Chondrocyte (in vitro differentiated cells): ENCODE measurements around the gene ALX4. TPM values are rescaled to one million over a fixed set of nuclear protein-coding genes. Genes with fewer than 3 reads are reported as not detected.

Source experiments
- DNase-seq: peaks from one replicate; pipeline ENCODE4 v3.0.0; 2021; ENCODE audit warnings: mixed read lengths, low spot score
- H3K27ac Mint-ChIP-seq: one replicate; pipeline ENCODE4 v1.8.0; 2021; ENCODE audit warnings: mild to moderate bottlenecking, moderate library complexity, mixed read lengths; ENCODE audit not compliant: unreplicated experiment
- H3K27me3 Mint-ChIP-seq: 2 replicates; pipeline ENCODE4 v1.8.0; 2021; ENCODE audit warnings: low read depth, mixed read lengths
- H3K36me3 Mint-ChIP-seq: 2 replicates; pipeline ENCODE4 v1.8.0; 2021; ENCODE audit warnings: low read depth, mixed read lengths
- H3K4me1 Mint-ChIP-seq: 2 replicates; pipeline ENCODE4 v1.8.0; 2021; ENCODE audit warnings: low read depth, mild to moderate bottlenecking, mixed read lengths
- H3K4me3 Mint-ChIP-seq: one replicate; pipeline ENCODE4 v1.8.0; 2021; ENCODE audit warnings: mild to moderate bottlenecking, moderate library complexity, mixed read lengths; ENCODE audit not compliant: unreplicated experiment
- H3K9me3 Mint-ChIP-seq: 2 replicates; pipeline ENCODE4 v1.8.0; 2021; ENCODE audit warnings: low read depth, mixed read lengths
- total RNA-seq: library from RNA; stranded (reverse); gene quantifications from 3 replicates; pipeline ENCODE4 v1.2.1, GENCODE V29; 2021
- TF ChIP-seq, protein P1 (sequence below): fragments of 200-600 bp; sonication (generic); IDR thresholded peaks from 2 replicates; pipeline ENCODE4 v1.5.0; 2021; ENCODE audit warnings: antibody characterized with exemption, mild to moderate bottlenecking, moderate library complexity

The ALX4 gene
- total RNA-seq, 1 donor from 2014 or later = not detected

DNA sequence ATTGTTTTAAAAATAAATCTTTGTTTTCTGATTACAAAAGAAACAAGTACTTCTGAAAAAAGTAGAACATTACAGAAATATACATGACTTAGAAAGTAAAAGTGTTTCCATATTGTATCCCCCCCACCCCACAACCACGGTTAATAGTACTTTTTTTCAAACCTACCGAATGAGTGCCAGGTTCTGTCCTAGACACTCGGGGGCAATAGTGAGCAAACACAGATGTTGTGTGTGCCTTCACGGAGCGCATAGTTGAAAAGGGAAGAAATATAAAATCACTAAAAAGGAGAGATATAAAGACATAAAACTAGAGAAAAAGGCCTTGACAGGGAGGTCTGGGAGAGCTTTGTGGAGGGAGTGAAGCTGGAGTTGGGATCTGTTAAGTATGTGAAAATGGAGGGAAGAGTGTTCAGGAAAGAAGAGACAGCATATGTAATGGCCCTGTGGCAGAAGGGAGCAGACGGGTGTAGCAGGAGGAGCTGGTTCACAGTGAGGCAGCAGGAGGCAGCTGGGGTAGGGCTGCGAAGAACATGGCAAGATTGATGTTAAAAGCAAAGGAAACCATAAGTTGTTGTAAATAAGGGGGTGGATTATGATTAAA is 42.1 kb upstream of the ALX4 start:
- Mint-ChIP-seq H3K4me1 (no peaks in the 10 kb centered on the region), H3K9me3 (no peaks in the 10 kb centered on the region), H3K27me3 (peaks cover 20% of the 10 kb centered on the region), H3K36me3 (no peaks in the 10 kb centered on the region), H3K27ac (no peak overlapping the region), H3K4me3 (no peak overlapping the region)
- TF ChIP-seq, protein P1, sequence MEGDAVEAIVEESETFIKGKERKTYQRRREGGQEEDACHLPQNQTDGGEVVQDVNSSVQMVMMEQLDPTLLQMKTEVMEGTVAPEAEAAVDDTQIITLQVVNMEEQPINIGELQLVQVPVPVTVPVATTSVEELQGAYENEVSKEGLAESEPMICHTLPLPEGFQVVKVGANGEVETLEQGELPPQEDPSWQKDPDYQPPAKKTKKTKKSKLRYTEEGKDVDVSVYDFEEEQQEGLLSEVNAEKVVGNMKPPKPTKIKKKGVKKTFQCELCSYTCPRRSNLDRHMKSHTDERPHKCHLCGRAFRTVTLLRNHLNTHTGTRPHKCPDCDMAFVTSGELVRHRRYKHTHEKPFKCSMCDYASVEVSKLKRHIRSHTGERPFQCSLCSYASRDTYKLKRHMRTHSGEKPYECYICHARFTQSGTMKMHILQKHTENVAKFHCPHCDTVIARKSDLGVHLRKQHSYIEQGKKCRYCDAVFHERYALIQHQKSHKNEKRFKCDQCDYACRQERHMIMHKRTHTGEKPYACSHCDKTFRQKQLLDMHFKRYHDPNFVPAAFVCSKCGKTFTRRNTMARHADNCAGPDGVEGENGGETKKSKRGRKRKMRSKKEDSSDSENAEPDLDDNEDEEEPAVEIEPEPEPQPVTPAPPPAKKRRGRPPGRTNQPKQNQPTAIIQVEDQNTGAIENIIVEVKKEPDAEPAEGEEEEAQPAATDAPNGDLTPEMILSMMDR = peak; percentile 47
- no peak for DNase-seq

DNA sequence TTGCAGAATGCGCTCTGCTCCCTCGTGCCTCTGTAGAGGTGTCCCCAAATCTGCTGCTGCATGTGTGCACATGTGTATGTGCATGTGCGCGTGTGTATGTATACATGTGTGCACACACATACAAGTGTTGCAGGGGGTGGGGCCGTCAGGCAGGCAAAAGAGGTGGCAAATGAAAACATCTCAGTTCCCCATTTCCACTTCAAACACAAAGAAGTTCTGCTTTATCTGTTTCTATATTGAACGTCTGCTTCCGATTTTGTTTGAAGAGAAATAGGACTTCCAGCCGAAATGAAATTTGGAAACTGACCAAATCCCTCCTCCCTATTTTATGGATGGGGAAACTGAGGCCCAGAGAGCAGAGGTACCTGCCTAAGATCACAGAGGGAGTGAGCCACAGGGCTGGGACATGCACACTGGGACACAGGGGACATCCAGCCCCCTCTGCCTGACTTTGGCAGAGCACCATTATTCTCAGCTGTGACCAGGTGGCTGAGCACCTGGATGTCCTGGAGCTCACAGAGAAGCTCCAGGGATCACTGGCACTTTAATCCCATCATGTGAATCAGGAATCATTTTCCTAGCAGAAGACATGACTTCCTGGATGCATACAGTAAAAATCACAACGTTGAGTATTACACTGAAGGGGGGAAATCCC is 41.2 kb upstream of the ALX4 start:
- Mint-ChIP-seq H3K27ac (no peak overlapping the region), H3K27me3 (peaks cover 27% of the 10 kb centered on the region), H3K36me3 (no peaks in the 10 kb centered on the region), H3K4me1 (no peaks in the 10 kb centered on the region), H3K4me3 (no peak overlapping the region), H3K9me3 (no peaks in the 10 kb centered on the region)
- no peak for DNase-seq
- TF ChIP-seq, protein P1 = no peak

DNA sequence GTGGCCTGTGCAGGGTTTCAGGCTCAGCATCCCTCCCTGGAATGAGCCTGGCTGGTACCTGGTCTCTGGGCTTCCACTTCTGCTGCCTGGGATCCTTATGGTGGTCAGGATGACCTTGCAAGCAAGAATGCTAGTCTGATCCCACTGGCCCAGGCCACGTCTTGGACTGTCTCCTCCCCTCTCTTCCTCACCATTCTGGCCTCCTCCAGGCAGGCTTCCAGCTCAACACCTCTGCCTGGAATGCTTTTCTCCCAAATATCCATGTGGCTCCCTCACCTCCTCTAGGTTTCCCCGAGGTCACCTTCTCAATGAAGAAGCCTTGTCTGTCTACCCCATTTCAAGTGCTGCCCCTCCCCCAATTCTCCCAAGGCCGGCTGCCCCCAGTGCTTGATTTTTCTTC is 39.4 kb upstream of the ALX4 start:
- no peaks in the 10 kb centered on the region for H3K9me3 Mint-ChIP-seq
- H3K4me3 Mint-ChIP-seq = no peak overlapping the region
- TF ChIP-seq, protein P1 = no peak
- H3K27ac Mint-ChIP-seq = no peak overlapping the region
- no peak for DNase-seq
- H3K36me3 Mint-ChIP-seq = no peaks in the 10 kb centered on the region
- H3K4me1 Mint-ChIP-seq = no peaks in the 10 kb centered on the region
- peaks cover 31% of the 10 kb centered on the region for H3K27me3 Mint-ChIP-seq

DNA sequence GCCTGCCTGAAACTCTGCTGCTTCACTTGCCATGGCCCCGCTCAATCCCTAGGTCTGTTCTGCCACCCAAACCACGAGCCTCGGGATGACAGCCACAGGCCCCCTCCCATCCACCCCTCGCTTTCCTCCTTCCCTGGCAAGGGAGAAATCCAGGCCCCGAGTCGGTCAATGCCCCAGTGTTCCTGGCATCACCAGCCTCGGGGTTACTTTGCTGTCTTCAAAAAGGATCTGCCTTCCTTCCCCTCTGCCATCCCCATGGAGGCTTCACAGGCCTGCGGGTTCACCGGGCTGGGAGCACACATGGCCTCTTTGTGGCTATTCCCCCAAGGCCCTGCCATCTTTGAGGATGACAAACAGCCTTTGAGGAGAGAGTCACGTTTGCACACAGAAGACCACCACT is 38.8 kb upstream of the ALX4 start:
- DNase-seq = no peak
- no peaks in the 10 kb centered on the region for H3K36me3 Mint-ChIP-seq
- no peak overlapping the region for H3K4me3 Mint-ChIP-seq
- H3K27ac Mint-ChIP-seq = no peak overlapping the region
- H3K4me1 Mint-ChIP-seq = no peaks in the 10 kb centered on the region
- TF ChIP-seq, protein P1 = no peak
- H3K27me3 Mint-ChIP-seq = peaks cover 31% of the 10 kb centered on the region
- H3K9me3 Mint-ChIP-seq = no peaks in the 10 kb centered on the region

DNA sequence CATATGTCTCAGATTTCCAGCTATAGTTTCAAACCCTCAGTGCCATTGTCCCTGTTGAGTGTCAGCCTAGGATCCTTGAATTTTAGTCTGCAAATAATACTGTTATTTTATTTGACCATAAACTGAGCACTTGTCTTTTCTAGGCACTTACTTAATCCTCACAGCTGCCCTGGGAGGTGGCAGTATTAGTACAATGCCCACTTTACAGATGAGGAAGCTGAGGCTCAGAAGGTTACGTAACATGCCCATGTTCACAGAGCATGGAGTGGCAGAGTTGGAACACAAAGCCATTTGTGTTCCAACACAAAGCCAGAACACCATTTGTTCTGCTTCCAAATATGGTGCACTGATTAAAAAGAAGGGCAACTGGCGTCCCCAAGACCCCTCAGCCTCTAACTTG is 38.2 kb upstream of the ALX4 start:
- Mint-ChIP-seq H3K4me1 (no peaks in the 10 kb centered on the region), H3K9me3 (no peaks in the 10 kb centered on the region), H3K27ac (no peak overlapping the region), H3K4me3 (no peak overlapping the region), H3K27me3 (peaks cover 31% of the 10 kb centered on the region), H3K36me3 (no peaks in the 10 kb centered on the region)
- no peak for DNase-seq
- TF ChIP-seq, protein P1 = no peak
